GM21360 (cell line): ENCODE results near the gene ACSL4.
"Not testable (repeated sequence)": the region's sequence is repeated elsewhere in the genome, so short reads cannot be mapped to it uniquely, and the experiment has no call there.

Experiments used
- ATAC-seq: cut with Tn5 transposase; IDR thresholded peaks from one replicate; pipeline ENCODE4 v1.9.1; 2021; ENCODE audit warnings: mild to moderate bottlenecking, moderate library complexity; ENCODE audit not compliant: unreplicated experiment

The ACSL4 gene

GRCh38 chrX:109679820-109680219 lies 53.2 kb downstream of the ACSL4 start:
- no peak for ATAC-seq

DNA sequence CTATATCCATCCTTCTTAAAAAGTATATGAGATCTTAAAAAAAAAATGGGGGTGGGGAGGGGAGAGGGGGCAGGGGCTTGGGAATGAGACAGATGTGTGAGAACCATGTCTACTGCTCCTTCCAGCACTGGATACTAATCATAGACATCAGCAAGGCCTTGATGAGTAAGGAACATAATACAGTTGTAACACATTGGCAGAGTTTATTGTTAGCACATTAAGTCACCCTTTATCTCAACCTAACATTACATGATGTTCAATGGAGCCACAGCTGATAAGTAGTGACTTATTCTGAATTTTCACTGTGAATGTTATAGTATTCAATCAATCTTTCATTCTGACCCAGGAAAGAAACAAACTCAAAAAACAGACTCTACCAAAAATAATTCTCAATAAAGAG lies 60.8 kb downstream of the ACSL4 start:
- ATAC-seq = no peak

DNA sequence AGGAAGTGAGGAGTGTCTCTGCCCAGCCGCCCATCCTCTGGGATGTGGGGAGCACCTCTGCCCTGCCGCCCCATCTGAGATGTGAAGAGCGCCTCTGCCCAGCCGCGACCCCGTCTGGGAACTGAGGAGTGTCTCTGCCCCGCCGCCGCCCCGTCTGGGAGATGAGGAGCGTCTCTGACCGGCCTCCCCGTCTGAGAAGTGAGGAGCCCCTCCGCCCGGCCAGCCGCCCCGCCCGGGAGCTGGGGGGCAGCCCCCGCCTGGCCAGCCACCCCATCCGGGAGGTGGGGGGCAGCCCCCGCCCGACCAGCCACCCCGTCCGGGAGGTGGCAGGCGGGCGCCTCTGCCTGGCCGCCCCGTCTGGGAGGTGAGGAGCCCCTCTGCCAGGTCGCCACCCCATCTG lies 61.9 kb downstream of the ACSL4 start:
- ATAC-seq = not testable (repeated sequence)

- no peak for ATAC-seq
Measured at GRCh38 chrX:109667986-109668385, 65.1 kb downstream of the ACSL4 start.

DNA sequence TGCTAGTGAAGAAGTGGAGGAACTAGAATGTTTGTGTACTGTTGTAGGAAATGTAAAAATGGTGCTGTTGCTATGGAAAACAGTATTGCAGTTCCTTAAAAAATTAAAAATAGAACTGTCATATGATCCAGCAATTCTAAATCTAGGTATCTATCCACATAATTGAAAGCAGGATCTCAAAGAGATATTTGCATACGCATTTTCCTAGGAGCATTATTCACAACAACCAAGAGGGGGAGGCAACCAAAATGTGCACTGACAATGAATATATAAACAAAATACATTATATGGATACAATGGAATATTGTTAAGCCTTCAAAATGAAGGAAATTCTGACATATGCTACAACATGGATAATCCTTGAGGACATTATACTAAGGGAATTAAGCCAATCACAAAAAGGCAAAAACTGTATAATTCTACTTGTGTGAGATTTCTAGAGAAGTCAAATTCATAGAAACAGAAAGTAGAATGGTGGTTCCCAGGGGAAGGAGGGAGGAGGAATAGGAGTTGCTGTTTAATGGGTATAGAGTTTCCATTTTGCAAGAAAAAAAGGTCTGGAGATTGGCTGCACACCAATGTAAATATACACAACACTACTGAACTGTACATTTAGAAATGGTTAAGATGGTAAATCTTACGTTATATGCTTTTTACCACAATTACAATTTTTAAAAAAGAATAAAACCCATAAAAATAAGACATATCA lies 72.5 kb downstream of the ACSL4 start:
- ATAC-seq = no peak

- ATAC-seq = no peak
Measured at GRCh38 chrX:109658391-109658790, 74.7 kb downstream of the ACSL4 start.

DNA sequence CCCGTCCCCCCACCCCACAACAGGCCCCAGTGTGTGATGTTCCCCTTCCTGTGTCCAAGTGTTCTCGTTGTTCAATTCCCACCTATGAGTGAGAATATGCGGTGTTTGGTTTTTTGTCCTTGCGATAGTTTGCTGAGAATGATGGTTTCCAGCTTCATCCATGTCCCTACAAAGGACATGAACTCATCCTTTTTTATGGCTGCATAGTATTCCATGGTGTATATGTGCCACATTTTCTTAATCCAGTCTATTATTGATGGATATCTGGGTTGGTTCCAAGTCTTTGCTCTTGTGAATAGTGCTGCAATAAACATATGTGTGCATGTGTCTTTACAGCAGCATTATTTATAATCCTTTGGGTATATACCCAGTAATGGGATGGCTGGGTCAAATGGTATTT lies 75.7 kb downstream of the ACSL4 start:
- ATAC-seq = not testable (repeated sequence)

- ATAC-seq = no peak
Measured at GRCh38 chrX:109656774-109657173, 76.3 kb downstream of the ACSL4 start.

DNA sequence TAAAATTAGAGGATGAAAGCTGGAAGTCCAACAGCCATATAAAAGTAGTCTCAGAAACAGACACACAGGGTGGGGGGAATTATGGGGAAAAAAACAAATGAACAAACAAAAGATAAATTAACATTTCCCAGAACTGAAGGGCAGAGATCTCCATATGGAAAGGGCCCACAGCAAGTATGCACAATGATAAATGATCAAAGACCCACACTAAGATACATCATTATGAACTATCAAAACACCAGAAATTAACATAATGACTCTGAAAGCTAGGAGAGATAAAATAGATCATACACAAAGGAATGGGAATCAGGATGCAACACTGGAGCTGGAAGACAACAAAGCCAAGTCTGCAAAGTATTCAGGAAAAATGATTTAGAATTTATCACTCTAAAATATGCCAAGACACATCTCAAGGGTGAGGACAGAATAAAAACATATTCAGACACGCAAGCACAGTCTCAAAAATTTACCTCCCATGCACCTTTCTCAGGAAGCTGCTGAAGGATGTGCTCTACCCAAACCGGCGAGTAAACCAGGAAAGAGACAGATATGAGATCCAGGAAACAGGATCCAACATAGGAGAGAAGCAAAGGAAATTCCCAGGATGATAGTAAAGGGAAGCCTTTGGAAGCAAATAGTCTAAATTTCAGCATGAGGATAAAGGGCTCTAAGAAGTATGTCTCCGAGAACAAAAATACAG lies 77.4 kb downstream of the ACSL4 start:
- ATAC-seq = no peak

- ATAC-seq = no peak
Measured at GRCh38 chrX:109654516-109655109, 78.4 kb downstream of the ACSL4 start.

GRCh38 chrX:109644671-109645070 lies 88.4 kb downstream of the ACSL4 start:
- not testable (repeated sequence) for ATAC-seq

GRCh38 chrX:109643687-109644086 lies 89.4 kb downstream of the ACSL4 start:
- ATAC-seq = no peak

- no peak for ATAC-seq
Measured at GRCh38 chrX:109638158-109638557, 94.9 kb downstream of the ACSL4 start.

DNA sequence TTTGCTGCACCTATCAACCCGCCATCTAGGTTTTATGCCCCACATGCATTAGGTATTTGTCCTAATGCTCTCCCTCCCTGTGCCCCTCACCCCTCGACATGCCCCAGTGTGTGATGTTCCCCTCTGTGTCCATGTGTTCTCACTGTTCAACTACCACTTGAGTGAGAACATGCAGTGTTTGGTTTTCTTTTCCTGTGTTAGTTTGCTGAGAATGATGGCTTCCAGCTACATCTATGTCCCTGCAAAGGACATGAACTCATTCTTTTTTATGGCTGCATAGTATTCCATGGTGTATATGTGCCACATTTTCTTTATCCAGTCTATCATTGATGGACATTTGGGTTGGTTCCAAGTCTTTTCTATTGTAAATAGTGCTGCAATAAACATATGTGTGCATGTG lies 95.6 kb downstream of the ACSL4 start:
- ATAC-seq = not testable (repeated sequence)

- ATAC-seq = no peak
Measured at GRCh38 chrX:109635146-109635545, 97.9 kb downstream of the ACSL4 start.

DNA sequence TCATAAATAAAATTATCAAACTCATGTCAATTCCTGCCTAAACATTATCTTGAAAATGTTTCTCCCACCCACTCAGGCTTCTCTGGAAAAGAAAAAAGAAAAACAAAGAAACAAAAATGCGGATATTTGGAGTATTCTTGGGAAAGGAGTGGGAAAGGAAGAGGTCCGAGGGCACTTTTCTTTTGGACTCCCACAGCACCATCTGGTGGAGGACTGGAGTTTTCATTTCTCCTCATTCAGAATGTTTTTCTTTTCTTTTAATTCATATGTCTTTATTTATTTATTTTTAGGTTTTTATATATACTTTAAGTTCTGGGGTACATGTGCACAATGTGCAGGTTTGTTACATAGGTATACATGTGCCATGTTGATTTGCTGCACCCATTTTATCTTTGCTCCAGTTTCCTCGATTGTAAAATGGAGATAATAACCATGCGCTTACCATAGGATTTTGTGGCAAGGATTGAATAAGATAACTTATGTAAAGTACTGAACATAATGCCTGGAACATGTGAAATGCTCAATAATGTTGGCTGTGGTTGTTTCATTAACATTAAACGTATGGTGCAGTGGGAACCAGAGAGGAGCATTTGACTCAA lies 100.1 kb downstream of the ACSL4 start:
- ATAC-seq = no peak

GRCh38 chrX:109629310-109629709 lies 103.7 kb downstream of the ACSL4 start:
- no peak for ATAC-seq

DNA sequence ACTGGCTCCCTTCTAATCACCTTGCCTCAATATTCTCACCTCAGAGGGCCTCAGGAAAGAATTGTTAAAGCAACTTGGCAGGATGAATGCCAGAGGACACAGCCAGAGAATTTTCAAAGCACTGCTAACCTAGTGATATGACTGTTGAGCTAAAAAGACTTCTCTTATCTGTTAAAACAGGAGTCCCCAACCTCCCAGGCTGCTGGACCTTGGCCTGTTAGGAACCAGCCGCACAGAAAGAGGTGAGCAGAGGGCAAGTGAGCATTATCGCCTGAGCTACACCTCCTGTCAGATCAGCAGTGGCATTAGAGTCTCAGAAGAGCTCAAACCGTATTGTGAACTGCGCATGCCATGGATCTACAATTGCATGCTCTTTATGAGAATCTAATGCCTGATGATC lies 106.4 kb downstream of the ACSL4 start:
- ATAC-seq = no peak

DNA sequence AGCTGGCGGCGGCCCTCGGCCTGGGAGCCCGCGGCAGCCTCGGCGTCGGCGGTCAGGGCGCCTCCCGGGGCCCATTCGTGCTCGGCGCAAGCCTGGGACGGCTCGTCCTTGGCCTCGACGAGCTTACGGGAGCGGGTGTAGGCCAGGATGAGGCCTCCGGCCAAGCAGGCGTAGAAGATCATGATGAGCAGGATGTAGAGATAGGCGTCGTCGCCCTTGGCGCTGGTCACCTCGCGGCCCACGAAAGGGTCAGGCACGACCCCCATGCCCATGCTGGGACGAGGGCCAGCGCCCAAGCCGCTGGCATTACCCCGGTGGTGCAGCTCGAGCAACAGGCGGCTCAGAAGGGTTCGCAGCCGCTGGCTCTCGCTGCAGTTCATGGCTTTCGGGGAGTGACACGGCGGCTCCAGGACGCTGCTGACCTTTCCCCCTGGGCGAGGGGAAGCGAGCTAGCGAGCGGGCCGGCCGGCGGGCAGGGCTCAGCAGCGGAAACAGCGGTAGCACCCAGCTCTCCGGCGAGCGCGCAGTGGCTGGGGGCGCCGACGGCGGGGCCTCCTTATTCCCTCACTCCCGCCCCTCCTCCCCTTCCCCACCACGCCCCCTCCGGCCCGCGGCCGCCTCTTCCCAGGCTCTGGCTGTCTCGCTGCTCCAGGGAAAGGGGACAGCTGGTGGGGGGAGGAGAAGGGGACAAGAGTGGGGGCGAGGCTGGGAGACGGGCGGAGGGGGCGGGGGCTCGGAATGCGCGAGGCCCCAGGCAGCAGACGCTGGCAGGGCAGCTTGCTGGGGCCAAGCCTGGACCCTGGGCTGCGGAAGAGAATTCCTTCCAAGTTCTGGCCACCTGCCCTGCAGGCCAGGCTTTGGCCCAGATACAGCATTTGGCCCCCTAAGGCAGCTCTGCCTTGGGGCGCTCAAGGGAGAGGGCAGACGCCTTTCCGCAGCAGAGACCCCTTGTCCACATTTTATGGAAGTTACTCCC lies 108.1 kb downstream of the ACSL4 start, which contains the start of gene KCNE5:
KCNE5 (minus strand) TSS at position 532 of the 976 bp plus-strand sequence; CDS start at position 380, 152 bp downstream.
- ATAC-seq = no peak

- no peak for ATAC-seq
Measured at GRCh38 chrX:109623997-109624396, 109.1 kb downstream of the ACSL4 start.
